Mesendoderm (in vitro differentiated cells): ENCODE results near the gene DOK4.
A peak's percentile ranks its signal among the peaks of the same experiment; 100 is the strongest.

Experiments used
- DNase-seq: peaks from one replicate; pipeline ENCODE4 v3.0.0; 2013
- H2AK5ac ChIP-seq: 2 replicates; pipeline ENCODE4 v1.6.1; 2013; ENCODE audit warnings: low read length, inconsistent platforms
- H2BK120ac ChIP-seq: 2 replicates; pipeline ENCODE4 v1.6.1; 2013; ENCODE audit warnings: low read depth, mild to moderate bottlenecking, low read length, moderate library complexity, mixed read lengths
- H2BK15ac ChIP-seq: replicated peaks from 2 replicates; pipeline ENCODE4 v1.6.1; 2013; ENCODE audit warnings: low read depth, mild to moderate bottlenecking, moderate library complexity
- H2BK5ac ChIP-seq: 2 replicates; pipeline ENCODE4 v1.6.1; 2013; ENCODE audit warnings: low read length, inconsistent platforms
- H3K18ac ChIP-seq: 2 replicates; pipeline ENCODE4 v1.6.1; 2013; ENCODE audit warnings: mild to moderate bottlenecking, low read length, mixed read lengths
- H3K23ac ChIP-seq: one replicate; pipeline ENCODE4 v1.6.1; 2013; ENCODE audit warnings: low read length
- H3K27ac ChIP-seq: 2 replicates; pipeline ENCODE4 v1.5.1; 2013; ENCODE audit warnings: low read depth, mild to moderate bottlenecking, inconsistent platforms, low read length, moderate library complexity
- H3K27me3 ChIP-seq: 2 replicates; pipeline ENCODE4 v1.6.1; 2013; ENCODE audit warnings: low read length, control low read depth, mild to moderate bottlenecking, inconsistent platforms; ENCODE audit not compliant: insufficient read depth, poor library complexity
- H3K36me3 ChIP-seq: 2 replicates; pipeline ENCODE4 v1.6.1; 2013; ENCODE audit warnings: low read length, inconsistent platforms; ENCODE audit not compliant: control insufficient read depth, insufficient read depth
- H3K4ac ChIP-seq: one replicate; pipeline ENCODE4 v1.6.1; 2013; ENCODE audit warnings: low read depth, mild to moderate bottlenecking, low read length, moderate library complexity
- H3K4me1 ChIP-seq: 2 replicates; pipeline ENCODE4 v1.6.1; 2013; ENCODE audit warnings: low read depth, low read length, inconsistent platforms; ENCODE audit not compliant: control insufficient read depth
- H3K4me2 ChIP-seq: 2 replicates; pipeline ENCODE4 v1.6.1; 2013; ENCODE audit warnings: low read length
- H3K4me3 ChIP-seq: 2 replicates; pipeline ENCODE4 v1.5.1; 2013; ENCODE audit warnings: mild to moderate bottlenecking, low read length
- H3K56ac ChIP-seq: one replicate; pipeline ENCODE4 v1.6.1; 2013; ENCODE audit warnings: low read length
- H3K79me1 ChIP-seq: 2 replicates; pipeline ENCODE4 v1.6.1; 2013; ENCODE audit warnings: low read length, inconsistent platforms
- H3K79me2 ChIP-seq: 2 replicates; pipeline ENCODE4 v1.6.1; 2013; ENCODE audit warnings: mild to moderate bottlenecking, low read length; ENCODE audit not compliant: control insufficient read depth, insufficient read depth
- H3K9ac ChIP-seq: 2 replicates; pipeline ENCODE4 v1.6.1; 2013; ENCODE audit warnings: low read length, inconsistent platforms
- H4K5ac ChIP-seq: one replicate; pipeline ENCODE4 v1.6.1; 2013; ENCODE audit warnings: low read length
- H4K8ac ChIP-seq: one replicate; pipeline ENCODE4 v1.6.1; 2013; ENCODE audit warnings: low read depth, mild to moderate bottlenecking, control low read depth, low read length, moderate library complexity
- WGBS: extraction: QIAGEN DNeasy Blood & Tissue Kit; methylation state at CpG from one replicate; pipeline ENCODE4 v1.1.7; 2013; ENCODE audit warnings: low lambda C conversion rate, missing lambda C conversion rate; ENCODE audit not compliant: insufficient coverage; ENCODE audit errors: extremely low coverage; 5-methylcytosine and 5-hydroxymethylcytosine counted together

Gene DOK4

GRCh38 chr16:57493767-57494166 lies 7.5 kb upstream of the DOK4 start:
- H3K27ac ChIP-seq: no peak overlapping the region

GRCh38 chr16:57489229-57489628 lies 2.9 kb upstream of the DOK4 start:
- no peak for DNase-seq
- no peak overlapping the region for H3K27ac ChIP-seq

More at GRCh38 chr16:57493767-57494166, 7.5 kb upstream of the DOK4 start:
- Histone ChIP-seq H3K36me3 (no peaks in the 10 kb centered on the region), H2AK5ac (no peak overlapping the region), H4K5ac (no peak overlapping the region), H3K9ac (no peak overlapping the region), H3K4ac (no peak overlapping the region), H3K4me1 (no peaks in the 10 kb centered on the region), H4K8ac (no peak overlapping the region), H3K23ac (no peak overlapping the region), H3K4me3 (no peak overlapping the region), H2BK5ac (no peak overlapping the region), H3K18ac (no peak overlapping the region), H3K4me2 (no peak overlapping the region), H3K56ac (no peak overlapping the region), H3K27me3 (no peaks in the 10 kb centered on the region), H2BK120ac (no peak overlapping the region), H2BK15ac (no peak overlapping the region), H3K79me1 (no peaks in the 10 kb centered on the region), H3K79me2 (no peaks in the 10 kb centered on the region)
- DNase-seq: no peak
- no CpG with 5 or more reads among the region's 4 CpGs for WGBS

GRCh38 chr16:57486858-57487834 lies 853 bp upstream of the DOK4 start:
- no peak overlapping the region for H3K18ac ChIP-seq
- H3K4ac ChIP-seq: no peak overlapping the region
- no peak overlapping the region for H3K4me3 ChIP-seq
- H3K4me2 ChIP-seq: no peak overlapping the region
- no peak overlapping the region for H4K8ac ChIP-seq
- H2AK5ac ChIP-seq: no peak overlapping the region
- peak overlapping the region; percentile 52 for H3K56ac ChIP-seq
- no peaks in the 10 kb centered on the region for H3K27me3 ChIP-seq
- H3K4me1 ChIP-seq: peaks cover 1% of the 10 kb centered on the region
- H3K9ac ChIP-seq: no peak overlapping the region
- no peaks in the 10 kb centered on the region for H3K79me1 ChIP-seq
- H3K27ac ChIP-seq: no peak overlapping the region
- no peak for DNase-seq
- H3K79me2 ChIP-seq: no peaks in the 10 kb centered on the region
- H2BK5ac ChIP-seq: no peak overlapping the region
- H3K23ac ChIP-seq: no peak overlapping the region
- no peak overlapping the region for H2BK120ac ChIP-seq
- no peak overlapping the region for H4K5ac ChIP-seq
- no CpG with 5 or more reads among the region's 8 CpGs for WGBS
- H2BK15ac ChIP-seq: no peak overlapping the region
- H3K36me3 ChIP-seq: no peaks in the 10 kb centered on the region

More at GRCh38 chr16:57489229-57489628, 2.9 kb upstream of the DOK4 start:
- Histone ChIP-seq H3K9ac (no peak overlapping the region), H3K23ac (no peak overlapping the region), H3K18ac (no peak overlapping the region), H3K79me1 (no peaks in the 10 kb centered on the region), H3K27me3 (no peaks in the 10 kb centered on the region), H2BK5ac (no peak overlapping the region), H2AK5ac (no peak overlapping the region), H3K36me3 (no peaks in the 10 kb centered on the region), H2BK15ac (no peak overlapping the region), H3K79me2 (no peaks in the 10 kb centered on the region), H3K4me3 (no peak overlapping the region), H2BK120ac (no peak overlapping the region), H3K4me1 (peaks cover 1% of the 10 kb centered on the region), H4K8ac (no peak overlapping the region), H3K4me2 (no peak overlapping the region), H3K4ac (no peak overlapping the region), H4K5ac (no peak overlapping the region), H3K56ac (no peak overlapping the region)
- no CpG with 5 or more reads among the region's 5 CpGs for WGBS

GRCh38 chr16:57485091-57485915 lies 990 bp downstream of the DOK4 start:
- no peaks in the 10 kb centered on the region for H3K79me2 ChIP-seq

GRCh38 chr16:57484515-57485005 lies 1.7 kb downstream of the DOK4 start:
- Histone ChIP-seq H3K23ac (no peak overlapping the region), H3K36me3 (no peaks in the 10 kb centered on the region)
- DNase-seq: no peak

More at GRCh38 chr16:57485091-57485915, 990 bp downstream of the DOK4 start:
- H3K4ac ChIP-seq: no peak overlapping the region
- peak overlapping the region; percentile 86 for H3K9ac ChIP-seq
- H4K5ac ChIP-seq: no peak overlapping the region
- H3K27ac ChIP-seq: no peak overlapping the region
- H2BK5ac ChIP-seq: no peak overlapping the region
- peak overlapping the region; percentile 74 for H3K4me3 ChIP-seq
- H2BK15ac ChIP-seq: no peak overlapping the region
- H2BK120ac ChIP-seq: no peak overlapping the region
- H3K27me3 ChIP-seq: no peaks in the 10 kb centered on the region
- peak overlapping the region; percentile 59 for H3K56ac ChIP-seq
- no peak overlapping the region for H2AK5ac ChIP-seq
- H3K79me1 ChIP-seq: no peaks in the 10 kb centered on the region
- peak overlapping the region; percentile 57 for H3K23ac ChIP-seq
- WGBS: no CpG with 5 or more reads among the region's 14 CpGs
- H4K8ac ChIP-seq: no peak overlapping the region
- H3K4me2 ChIP-seq: peak overlapping the region; percentile 92
- peak overlapping the region; percentile 1 for H3K18ac ChIP-seq
- DNase-seq: no peak
- H3K36me3 ChIP-seq: no peaks in the 10 kb centered on the region
- H3K4me1 ChIP-seq: peaks cover 5% of the 10 kb centered on the region

More at GRCh38 chr16:57484515-57485005, 1.7 kb downstream of the DOK4 start:
- H3K56ac ChIP-seq: no peak overlapping the region
- H3K4me1 ChIP-seq: peaks cover 5% of the 10 kb centered on the region
- no peak overlapping the region for H2BK5ac ChIP-seq
- H3K9ac ChIP-seq: no peak overlapping the region
- H3K4me2 ChIP-seq: no peak overlapping the region
- no peaks in the 10 kb centered on the region for H3K79me2 ChIP-seq
- H2BK120ac ChIP-seq: no peak overlapping the region
- H3K79me1 ChIP-seq: no peaks in the 10 kb centered on the region
- H3K27ac ChIP-seq: no peak overlapping the region
- H3K4ac ChIP-seq: no peak overlapping the region
- no peak overlapping the region for H3K18ac ChIP-seq
- no peaks in the 10 kb centered on the region for H3K27me3 ChIP-seq
- no CpG with 5 or more reads among the region's 8 CpGs for WGBS
- H4K5ac ChIP-seq: no peak overlapping the region
- no peak overlapping the region for H4K8ac ChIP-seq
- no peak overlapping the region for H2BK15ac ChIP-seq
- H3K4me3 ChIP-seq: no peak overlapping the region
- no peak overlapping the region for H2AK5ac ChIP-seq
